CD4-positive, alpha-beta T cell (primary cell): ENCODE data around the gene ACCS. TPM values are rescaled to one million over a fixed set of nuclear protein-coding genes. Genes with fewer than 3 reads are reported as not detected.

Experiments used
- ATAC-seq: fragments of 200-7000 bp; cut with Tn5 transposase; one replicate; pipeline ENCODE4 v1.10.0; 2022; ENCODE audit warnings: mild to moderate bottlenecking; ENCODE audit not compliant: poor library complexity
- CTCF ChIA-PET: fragments of 350-600 bp; sonication (Branson Sonifier 250); formaldehyde crosslinking; loops from one replicate; lab custom pipeline; 2021; ENCODE audit warnings: antibody characterized with exemption, inconsistent platforms; lab: Charles Lee
- POLR2A ChIA-PET: fragments of 350-600 bp; sonication (Branson Sonifier 250); formaldehyde crosslinking; loops from one replicate; lab custom pipeline; 2021; ENCODE audit warnings: antibody characterized with exemption, inconsistent platforms; lab: Charles Lee
- DNase-seq, 14 experiments: peaks; one replicate each; pipeline ENCODE4 v3.0.0-alpha.2; 2013 to 2020; ENCODE audit warnings: mixed read lengths in 2 of 14
- H3K27ac ChIP-seq, 2 donors: one replicate each; pipeline versions ENCODE4 v1.5.1 to v1.7.0; 2013; ENCODE audit warnings: low read length in 2 of 2, low read depth in 1 of 2, mild to moderate bottlenecking in 1 of 2
- H3K27me3 ChIP-seq, 2 experiments: 1 replicate in 1 of 2; 2 replicates in 1 of 2; pipeline versions ENCODE4 v1.6.1 to v1.7.0; 2013; ENCODE audit warnings: low read length in 2 of 2, control low read depth in 1 of 2, mild to moderate bottlenecking in 1 of 2, moderate library complexity in 1 of 2; ENCODE audit not compliant: insufficient read depth in 2 of 2, control insufficient read depth in 1 of 2
- H3K36me3 ChIP-seq: one replicate; pipeline ENCODE4 v1.6.1; 2013; ENCODE audit warnings: low read length, control low read depth; ENCODE audit not compliant: insufficient read depth
- H3K4me1 ChIP-seq: one replicate; pipeline ENCODE4 v1.6.1; 2013; ENCODE audit warnings: low read length, control low read depth; ENCODE audit not compliant: insufficient read depth
- H3K4me3 ChIP-seq: one replicate; pipeline ENCODE4 v1.5.1; 2013; ENCODE audit warnings: mild to moderate bottlenecking, low read length, moderate library complexity
- H3K9me3 ChIP-seq, 2 experiments: 1 replicate in 1 of 2; 2 replicates in 1 of 2; pipeline versions ENCODE4 v1.6.1 to v1.7.0; 2013; ENCODE audit warnings: low read length in 2 of 2, mild to moderate bottlenecking in 2 of 2, control low read depth in 1 of 2, moderate library complexity in 1 of 2; ENCODE audit not compliant: control insufficient read depth in 1 of 2, insufficient read depth in 1 of 2
- H3K27ac Mint-ChIP-seq: one replicate; pipeline ENCODE4 v1.8.0; 2020; ENCODE audit warnings: mixed read lengths
- H3K27me3 Mint-ChIP-seq: one replicate; pipeline ENCODE4 v1.8.0; 2021; ENCODE audit warnings: mixed read lengths
- H3K36me3 Mint-ChIP-seq: one replicate; pipeline ENCODE4 v1.8.0; 2021; ENCODE audit warnings: low read depth, mixed read lengths
- H3K4me1 Mint-ChIP-seq: one replicate; pipeline ENCODE4 v1.8.0; 2021; ENCODE audit warnings: low read depth, mixed read lengths
- H3K4me3 Mint-ChIP-seq: one replicate; pipeline ENCODE4 v1.8.0; 2020; ENCODE audit warnings: mild to moderate bottlenecking, mixed read lengths
- H3K9me3 Mint-ChIP-seq: one replicate; pipeline ENCODE4 v1.8.0; 2020; ENCODE audit warnings: mixed read lengths
- intact Hi-C, 2 experiments: fragments of 100-400 bp; cut with DNase I in 1 of 2; cut with micrococcal nuclease in 1 of 2; formaldehyde crosslinking; loops; one replicate each; pipeline versions ENCODE4 v1.15.1 to v1.9.0; 2023 to 2025; cut with DNase I, micrococcal nuclease
- total RNA-seq, 174 experiments: library from RNA in 2 of 174; stranded (reverse) in 2 of 174; gene quantifications; one replicate each; pipeline ENCODE4 v1.2.3 and lab custom pipeline; 2021 to 2026
- TF ChIP-seq, protein P1 (sequence below): fragments of 200-600 bp; IDR thresholded peaks from one replicate; pipeline ENCODE4 v1.8.0; 2022; ENCODE audit warnings: antibody characterized with exemption, mild to moderate bottlenecking

Gene ACCS
- total RNA-seq, 2 experiments from 2014 or later: 17.7 to 18.7 TPM

DNA sequence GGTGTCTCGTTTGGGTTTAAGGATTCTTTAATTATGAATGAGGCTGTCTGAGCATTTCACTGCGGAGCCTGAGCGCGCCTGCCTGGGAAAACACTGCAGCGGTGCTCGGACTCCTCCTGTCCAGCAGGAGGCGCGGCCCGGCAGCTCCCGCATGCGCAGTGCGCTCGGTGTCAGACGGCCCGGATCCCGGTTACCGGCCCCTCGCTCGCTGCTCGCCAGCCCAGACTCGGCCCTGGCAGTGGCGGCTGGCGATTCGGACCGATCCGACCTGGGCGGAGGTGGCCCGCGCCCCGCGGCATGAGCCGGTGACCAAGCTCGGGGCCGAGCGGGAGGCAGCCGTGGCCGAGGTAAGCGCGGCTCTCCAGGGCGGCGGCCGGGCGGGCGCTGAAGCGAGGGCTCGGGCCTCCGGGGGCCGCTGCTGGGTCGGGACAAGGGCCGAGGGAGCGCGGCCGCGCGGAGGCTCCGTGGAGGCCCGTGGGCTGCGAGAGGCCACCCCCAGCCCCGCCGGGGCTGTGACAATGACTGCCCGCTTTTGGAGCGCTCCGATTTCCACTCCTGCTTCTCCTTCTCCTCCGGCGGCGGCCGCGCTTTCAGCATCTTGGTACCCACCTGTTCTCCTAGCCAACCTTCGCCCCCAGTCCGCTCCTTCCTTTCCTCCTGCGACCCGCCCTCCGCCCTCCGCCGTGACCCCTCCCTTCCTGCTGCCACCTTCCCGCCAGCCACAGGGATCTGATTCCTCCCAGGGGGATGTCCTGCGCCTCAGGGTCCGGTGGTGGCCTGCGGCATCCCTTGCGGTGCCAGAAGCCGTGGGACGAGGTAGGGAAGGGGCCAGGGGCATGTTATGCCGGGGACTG lies 29.7 kb downstream of the ACCS start, which contains the start of gene EXT2:
Gene EXT2 (plus strand): TSS at position 173 of the 854 bp plus-strand sequence. CDS start 12,035 bp downstream, outside the sequence.
- DNase-seq (peak; percentile 75 to 92 (median 82)), ATAC-seq (peak; percentile 93)
- Mint-ChIP-seq H3K4me1 (peaks cover 42% of the 10 kb centered on the region), H3K27ac (peak within 1 kb of the TSS; percentile 57), H3K9me3 (no peaks in the 10 kb centered on the region), H3K36me3 (no peaks in the 10 kb centered on the region), H3K4me3 (peak within 1 kb of the TSS; percentile 88), H3K27me3 (no peaks in the 10 kb centered on the region)
- Histone ChIP-seq H3K27ac (no peak within 1 kb of the TSS), H3K4me3 (peak within 1 kb of the TSS; percentile 82), H3K27me3 (no peaks in the 10 kb centered on the region), H3K9me3 (no peaks in the 10 kb centered on the region), H3K36me3 (no peaks in the 10 kb centered on the region), H3K4me1 (peaks cover 18% of the 10 kb centered on the region)
- ChIA-PET CTCF (interaction anchor here (0.7 to 3.6 kb wide), 9 partner anchors 9 to 737 kb away, joined by 3 to 34 read pairs (median 6); partner anchors contain the start of genes ACCS and TTC17), POLR2A (interaction anchor here (2.2 kb wide), 1 partner anchor 29 kb away, joined by 14 read pairs; the partner anchor contains the start of gene ACCS)
- TF ChIP-seq, protein P1, sequence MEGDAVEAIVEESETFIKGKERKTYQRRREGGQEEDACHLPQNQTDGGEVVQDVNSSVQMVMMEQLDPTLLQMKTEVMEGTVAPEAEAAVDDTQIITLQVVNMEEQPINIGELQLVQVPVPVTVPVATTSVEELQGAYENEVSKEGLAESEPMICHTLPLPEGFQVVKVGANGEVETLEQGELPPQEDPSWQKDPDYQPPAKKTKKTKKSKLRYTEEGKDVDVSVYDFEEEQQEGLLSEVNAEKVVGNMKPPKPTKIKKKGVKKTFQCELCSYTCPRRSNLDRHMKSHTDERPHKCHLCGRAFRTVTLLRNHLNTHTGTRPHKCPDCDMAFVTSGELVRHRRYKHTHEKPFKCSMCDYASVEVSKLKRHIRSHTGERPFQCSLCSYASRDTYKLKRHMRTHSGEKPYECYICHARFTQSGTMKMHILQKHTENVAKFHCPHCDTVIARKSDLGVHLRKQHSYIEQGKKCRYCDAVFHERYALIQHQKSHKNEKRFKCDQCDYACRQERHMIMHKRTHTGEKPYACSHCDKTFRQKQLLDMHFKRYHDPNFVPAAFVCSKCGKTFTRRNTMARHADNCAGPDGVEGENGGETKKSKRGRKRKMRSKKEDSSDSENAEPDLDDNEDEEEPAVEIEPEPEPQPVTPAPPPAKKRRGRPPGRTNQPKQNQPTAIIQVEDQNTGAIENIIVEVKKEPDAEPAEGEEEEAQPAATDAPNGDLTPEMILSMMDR: peak; percentile 94
- intact Hi-C loops: loop anchor here (2.0 to 10.0 kb wide), 3 partner anchors 29 to 1049 kb away; partner anchors contain the start of genes ACCS (in 1 of the 2), ALKBH3 (in 1 of the 2) and PRDM11 (in 1 of the 2)

DNA sequence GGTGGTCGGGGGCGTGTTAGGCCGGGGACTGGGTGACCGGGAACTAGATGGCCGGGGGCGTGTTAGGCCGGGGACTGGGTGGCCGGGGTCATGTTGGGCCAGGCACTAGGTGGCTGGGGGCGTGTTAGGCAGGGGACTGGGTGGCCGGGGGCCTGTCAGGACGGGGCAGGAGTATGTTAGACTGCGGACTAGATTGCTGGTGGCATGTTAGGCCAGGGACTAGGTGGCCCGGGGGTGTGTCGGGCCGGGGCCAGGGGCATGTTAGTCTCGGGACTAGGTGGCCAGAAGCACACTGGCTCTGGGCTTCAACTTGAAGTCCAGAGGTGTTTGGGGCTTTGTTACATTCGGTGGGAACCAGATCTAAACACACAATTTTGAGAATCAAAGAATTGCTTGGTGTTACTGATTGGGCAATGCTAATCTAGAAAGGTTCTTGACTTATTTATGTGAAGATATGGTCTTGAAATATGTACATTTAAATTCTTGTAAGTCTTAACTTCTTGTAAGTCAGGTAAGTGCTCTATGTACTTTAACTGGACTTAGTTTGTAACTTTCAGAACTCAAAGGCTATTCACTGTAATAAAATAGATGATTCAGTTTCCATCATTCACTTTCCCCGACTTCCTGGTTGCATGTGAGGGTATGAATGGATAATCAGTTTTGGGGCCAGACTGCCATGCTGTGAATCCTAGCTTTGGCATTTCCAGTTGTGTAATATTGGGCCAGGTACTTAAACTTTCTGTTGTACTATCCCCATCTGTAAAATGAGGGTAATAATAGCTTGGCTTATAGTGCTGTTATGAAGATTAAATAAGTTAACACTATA lies 30.5 kb downstream of the ACCS start:
- no peaks in the 10 kb centered on the region for H3K9me3 ChIP-seq
- TF ChIP-seq, protein P1: no peak
- ChIA-PET CTCF (interaction anchor here (0.7 kb wide), 1 partner anchor 13 kb away, joined by 3 read pairs; no protein-coding TSS in a partner anchor), POLR2A (no interaction called here)
- H3K27ac ChIP-seq: no peak overlapping the region
- Mint-ChIP-seq H3K4me1 (peaks cover 50% of the 10 kb centered on the region), H3K9me3 (no peaks in the 10 kb centered on the region), H3K4me3 (peak overlapping the region; percentile 88), H3K36me3 (no peaks in the 10 kb centered on the region), H3K27me3 (no peaks in the 10 kb centered on the region), H3K27ac (peak overlapping the region; percentile 57)
- ATAC-seq (no peak), DNase-seq (peak in 1 of 14 experiments; percentile 6)
- no peaks in the 10 kb centered on the region for H3K27me3 ChIP-seq
- intact Hi-C loops: loop anchor here in 1 of 2 experiments (10.0 kb wide), 2 partner anchors 212 to 1048 kb away; partner anchors contain the start of genes ALKBH3 and PRDM11
- no peaks in the 10 kb centered on the region for H3K36me3 ChIP-seq
- H3K4me1 ChIP-seq: peaks cover 18% of the 10 kb centered on the region
- H3K4me3 ChIP-seq: peak overlapping the region; percentile 82

DNA sequence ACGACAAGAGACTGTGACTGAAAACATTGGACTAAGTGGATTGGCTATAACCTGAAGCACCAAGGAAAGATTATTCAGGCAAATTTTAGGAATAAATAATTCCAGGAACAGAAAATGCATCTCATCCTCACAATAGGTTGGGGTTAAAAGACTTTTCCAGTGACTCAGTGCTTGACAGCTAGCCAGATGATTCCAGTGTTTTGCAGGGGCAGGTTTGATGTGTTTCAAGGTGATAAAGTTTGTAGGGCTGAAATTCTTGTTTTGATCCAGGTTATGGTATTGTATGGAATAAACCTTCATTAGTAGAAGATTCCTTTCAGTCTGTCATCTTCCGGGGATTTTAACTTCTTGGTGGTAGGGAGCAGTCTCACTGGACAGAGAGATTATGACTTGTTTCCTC lies 31.8 kb downstream of the ACCS start:
- Histone ChIP-seq H3K9me3 (no peaks in the 10 kb centered on the region), H3K4me1 (peaks cover 18% of the 10 kb centered on the region), H3K27ac (no peak overlapping the region), H3K27me3 (no peaks in the 10 kb centered on the region), H3K4me3 (no peak overlapping the region), H3K36me3 (no peaks in the 10 kb centered on the region)
- no peaks in the 10 kb centered on the region for H3K36me3 Mint-ChIP-seq
- H3K4me1 Mint-ChIP-seq: peaks cover 63% of the 10 kb centered on the region
- TF ChIP-seq, protein P1: no peak
- H3K27ac Mint-ChIP-seq: no peak overlapping the region
- no peaks in the 10 kb centered on the region for H3K9me3 Mint-ChIP-seq
- H3K27me3 Mint-ChIP-seq: no peaks in the 10 kb centered on the region
- ATAC-seq (no peak), DNase-seq (no peak)
- ChIA-PET POLR2A (no interaction called here), CTCF (no interaction called here)
- intact Hi-C loops: loop anchor here in 1 of 2 experiments (10.0 kb wide), 2 partner anchors 213 to 1047 kb away; partner anchors contain the start of genes ALKBH3 and PRDM11
- H3K4me3 Mint-ChIP-seq: peak overlapping the region; percentile 62
